ENCODE measurements around the gene RAB3B. TPM values are rescaled to one million over a fixed set of nuclear protein-coding genes. Genes with fewer than 3 reads are reported as not detected.

RAB3B gene
- polyA plus RNA-seq, 3 donors = under 0.01 TPM; not detected in 2

DNA sequence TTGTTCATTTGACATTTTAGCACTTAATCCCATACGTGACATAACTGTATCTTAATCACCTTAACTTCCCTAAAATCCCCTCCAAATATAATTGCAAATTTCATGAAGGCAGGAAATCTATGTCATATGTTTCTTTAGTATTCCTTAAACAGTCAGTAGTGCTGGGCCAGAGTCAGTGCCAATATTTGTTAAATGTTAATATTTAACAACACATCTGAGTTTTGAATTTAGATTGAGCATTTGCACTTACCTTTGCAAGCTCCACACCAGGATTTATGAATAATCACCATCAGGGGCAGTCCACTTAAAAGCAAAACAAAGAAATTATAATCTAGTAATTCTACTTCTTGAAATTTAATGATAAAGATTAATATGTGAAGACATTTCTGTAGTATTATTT lies 37.8 kb upstream of the RAB3B start:
- intact Hi-C loops (cut with micrococcal nuclease) = no loop called here
- Mint-ChIP-seq H3K36me3 (peaks cover 38 to 61% of the 10 kb centered on the region in 2 donors), H3K4me3 (no peak overlapping the region), H3K9me3 (no peaks in the 10 kb centered on the region), H3K27ac (peak overlapping the region in 1 of 7 donors; percentile 32), H3K27me3 (ENCODE audit: low read depth in 3 of 3) (peaks cover 0 to 2% (median 0%) of the 10 kb centered on the region in 3 donors), H3K4me1 (peaks cover 27% of the 10 kb centered on the region)
- DNase-seq = no peak
- TF ChIP-seq, protein P1, sequence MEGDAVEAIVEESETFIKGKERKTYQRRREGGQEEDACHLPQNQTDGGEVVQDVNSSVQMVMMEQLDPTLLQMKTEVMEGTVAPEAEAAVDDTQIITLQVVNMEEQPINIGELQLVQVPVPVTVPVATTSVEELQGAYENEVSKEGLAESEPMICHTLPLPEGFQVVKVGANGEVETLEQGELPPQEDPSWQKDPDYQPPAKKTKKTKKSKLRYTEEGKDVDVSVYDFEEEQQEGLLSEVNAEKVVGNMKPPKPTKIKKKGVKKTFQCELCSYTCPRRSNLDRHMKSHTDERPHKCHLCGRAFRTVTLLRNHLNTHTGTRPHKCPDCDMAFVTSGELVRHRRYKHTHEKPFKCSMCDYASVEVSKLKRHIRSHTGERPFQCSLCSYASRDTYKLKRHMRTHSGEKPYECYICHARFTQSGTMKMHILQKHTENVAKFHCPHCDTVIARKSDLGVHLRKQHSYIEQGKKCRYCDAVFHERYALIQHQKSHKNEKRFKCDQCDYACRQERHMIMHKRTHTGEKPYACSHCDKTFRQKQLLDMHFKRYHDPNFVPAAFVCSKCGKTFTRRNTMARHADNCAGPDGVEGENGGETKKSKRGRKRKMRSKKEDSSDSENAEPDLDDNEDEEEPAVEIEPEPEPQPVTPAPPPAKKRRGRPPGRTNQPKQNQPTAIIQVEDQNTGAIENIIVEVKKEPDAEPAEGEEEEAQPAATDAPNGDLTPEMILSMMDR (IDR thresholded peaks at IDR 0.05) = no peak
- no peak overlapping the region for H3K9ac ChIP-seq (ENCODE audit: insufficient read depth, low read length, poor library complexity, severe bottlenecking)
- peaks cover 32 to 61% of the 10 kb centered on the region in 2 donors for H3K36me3 ChIP-seq (replicated peaks in 1 of 2; ENCODE audit: control insufficient read depth in 1 of 2, insufficient read depth in 2 of 2, low read length in 2 of 2)
- no peak overlapping the region for H3K27ac ChIP-seq (ENCODE audit: low read depth in 1 of 2, low read length in 2 of 2)
- peaks cover 31% of the 10 kb centered on the region for H3K79me2 ChIP-seq (ENCODE audit: insufficient read depth, low read length)
- peaks cover 16 to 24% of the 10 kb centered on the region in 2 donors for H3K4me1 ChIP-seq (ENCODE audit: control insufficient read depth in 1 of 2, insufficient read depth in 2 of 2, low read length in 2 of 2)
- H3K4me3 ChIP-seq (replicated peaks in 1 of 3; ENCODE audit: low read depth in 2 of 3, low read length in 3 of 3) = no peak overlapping the region
- H4K20me1 ChIP-seq (ENCODE audit: insufficient read depth, low read length) = peaks cover 40% of the 10 kb centered on the region
- H3K27me3 ChIP-seq (ENCODE audit: control insufficient read depth in 2 of 2, insufficient read depth in 2 of 2, low read length in 2 of 2) = no peaks in the 10 kb centered on the region
- no peak overlapping the region for H2AFZ ChIP-seq (ENCODE audit: insufficient read depth, low read depth, low read length, poor library complexity, severe bottlenecking)
- no CpG with 5 or more reads among the region's 1 CpG for WGBS (ENCODE audit: insufficient coverage)
- H3K9me3 ChIP-seq (replicated peaks in 1 of 2; ENCODE audit: control insufficient read depth in 1 of 2, insufficient read depth in 1 of 2, low read length in 2 of 2) = no peaks in the 10 kb centered on the region
- H3K4me2 ChIP-seq (replicated peaks; ENCODE audit: extremely low read depth, low read length, poor library complexity, severe bottlenecking) = no peak overlapping the region

DNA sequence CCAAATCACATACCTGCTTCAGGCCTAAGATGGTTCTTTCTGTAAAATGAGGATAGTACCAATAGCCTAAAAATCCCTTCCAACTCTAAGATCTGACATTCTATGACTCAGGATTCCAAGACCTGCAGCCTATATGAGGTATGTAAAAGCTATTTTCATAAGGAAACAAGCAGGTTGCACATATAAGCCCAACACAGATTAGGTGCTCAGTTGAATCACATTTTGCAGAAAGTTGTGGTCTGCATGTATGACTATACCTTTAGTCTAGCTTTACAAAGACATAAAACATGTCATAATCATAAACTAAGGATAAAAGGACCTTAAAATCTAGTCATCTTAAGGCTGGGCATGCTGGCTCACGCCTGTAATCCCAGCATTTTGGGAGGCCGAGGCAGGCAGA lies 35.8 kb upstream of the RAB3B start:
- Mint-ChIP-seq H3K9me3 (no peaks in the 10 kb centered on the region), H3K4me3 (no peak overlapping the region), H3K27me3 (ENCODE audit: low read depth in 3 of 3) (no peaks in the 10 kb centered on the region), H3K36me3 (peaks cover 53 to 78% of the 10 kb centered on the region in 2 donors), H3K4me1 (peaks cover 11% of the 10 kb centered on the region), H3K27ac (peak overlapping the region in 1 of 7 donors; percentile 20)
- Histone ChIP-seq H3K4me3 (replicated peaks in 1 of 3; ENCODE audit: low read depth in 2 of 3, low read length in 3 of 3) (no peak overlapping the region), H3K27ac (ENCODE audit: low read depth in 1 of 2, low read length in 2 of 2) (no peak overlapping the region), H3K4me1 (ENCODE audit: control insufficient read depth in 1 of 2, insufficient read depth in 2 of 2, low read length in 2 of 2) (peaks cover under 1 to 5% of the 10 kb centered on the region in 2 donors), H4K20me1 (ENCODE audit: insufficient read depth, low read length) (peaks cover 21% of the 10 kb centered on the region), H3K9me3 (replicated peaks in 1 of 2; ENCODE audit: control insufficient read depth in 1 of 2, insufficient read depth in 1 of 2, low read length in 2 of 2) (no peaks in the 10 kb centered on the region), H3K9ac (ENCODE audit: insufficient read depth, low read length, poor library complexity, severe bottlenecking) (no peak overlapping the region), H3K36me3 (replicated peaks in 1 of 2; ENCODE audit: control insufficient read depth in 1 of 2, insufficient read depth in 2 of 2, low read length in 2 of 2) (peaks cover 50 to 81% of the 10 kb centered on the region in 2 donors), H3K27me3 (ENCODE audit: control insufficient read depth in 2 of 2, insufficient read depth in 2 of 2, low read length in 2 of 2) (no peaks in the 10 kb centered on the region), H3K79me2 (ENCODE audit: insufficient read depth, low read length) (peaks cover 11% of the 10 kb centered on the region), H3K4me2 (replicated peaks; ENCODE audit: extremely low read depth, low read length, poor library complexity, severe bottlenecking) (no peak overlapping the region), H2AFZ (ENCODE audit: insufficient read depth, low read depth, low read length, poor library complexity, severe bottlenecking) (no peak overlapping the region)
- DNase-seq = no peak
- TF ChIP-seq, protein P1 (IDR thresholded peaks at IDR 0.05) = no peak
- intact Hi-C loops (cut with micrococcal nuclease) = no loop called here
- no CpG with 5 or more reads among the region's 2 CpGs for WGBS (ENCODE audit: insufficient coverage)

Data from CD14-positive monocyte (primary cell).